Progenitor cell of endocrine pancreas (in vitro differentiated cells): ENCODE data around the gene ACAP3. TPM values are rescaled to one million over a fixed set of nuclear protein-coding genes. Genes with fewer than 3 reads are reported as not detected.

Source experiments
- DNase-seq: peaks from one replicate; pipeline ENCODE4 v3.0.0; 2021; ENCODE audit warnings: low spot score; ENCODE audit not compliant: unreplicated experiment
- H3K27ac Mint-ChIP-seq: 2 replicates; pipeline ENCODE4 v1.8.0; 2021; ENCODE audit warnings: mild to moderate bottlenecking, moderate library complexity, mixed read lengths
- H3K27me3 Mint-ChIP-seq: 2 replicates; pipeline ENCODE4 v1.8.0; 2021; ENCODE audit warnings: mixed read lengths
- H3K36me3 Mint-ChIP-seq: 2 replicates; pipeline ENCODE4 v1.8.0; 2022; ENCODE audit warnings: mixed read lengths; ENCODE audit not compliant: insufficient read depth
- H3K4me1 Mint-ChIP-seq: 2 replicates; pipeline ENCODE4 v1.8.0; 2021; ENCODE audit warnings: low read depth, mixed read lengths
- H3K4me3 Mint-ChIP-seq: 2 replicates; pipeline ENCODE4 v1.8.0; 2021; ENCODE audit warnings: low read depth, mild to moderate bottlenecking, moderate library complexity, mixed read lengths
- H3K9me3 Mint-ChIP-seq: 2 replicates; pipeline ENCODE4 v1.8.0; 2021; ENCODE audit warnings: low read depth, mixed read lengths
- total RNA-seq: library from RNA; stranded (reverse); gene quantifications from 2 replicates; pipeline ENCODE4 v1.2.1, GENCODE V29; 2021
- TF ChIP-seq, protein P1 (sequence below): fragments of 200-600 bp; sonication (generic); IDR thresholded peaks from one replicate; pipeline ENCODE4 v1.5.0; 2021; ENCODE audit warnings: antibody characterized with exemption, mild to moderate bottlenecking; ENCODE audit not compliant: unreplicated experiment

The ACAP3 gene
- total RNA-seq, 1 donor from 2014 or later = 111 TPM

DNA sequence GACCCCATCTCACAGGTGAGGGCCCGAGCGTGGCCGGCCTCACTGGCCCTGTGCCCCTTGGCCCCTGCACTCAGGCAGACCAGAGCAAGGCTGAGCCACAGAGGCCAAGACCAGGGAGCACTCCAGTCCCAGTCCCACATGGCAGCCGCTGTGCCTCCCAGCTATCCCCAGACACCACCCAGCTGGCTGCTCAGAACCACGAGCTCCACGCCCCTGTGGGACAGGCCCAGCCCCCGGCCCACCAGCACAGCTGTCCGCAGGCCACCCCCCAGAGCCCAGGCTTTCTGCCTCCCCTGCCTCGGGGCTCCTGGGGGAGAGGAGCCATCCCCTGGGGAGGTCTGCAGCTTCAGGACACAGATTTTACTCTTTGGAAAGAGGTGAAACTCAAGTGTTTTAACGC lies 52.1 kb downstream of the ACAP3 start:
- TF ChIP-seq, protein P1, sequence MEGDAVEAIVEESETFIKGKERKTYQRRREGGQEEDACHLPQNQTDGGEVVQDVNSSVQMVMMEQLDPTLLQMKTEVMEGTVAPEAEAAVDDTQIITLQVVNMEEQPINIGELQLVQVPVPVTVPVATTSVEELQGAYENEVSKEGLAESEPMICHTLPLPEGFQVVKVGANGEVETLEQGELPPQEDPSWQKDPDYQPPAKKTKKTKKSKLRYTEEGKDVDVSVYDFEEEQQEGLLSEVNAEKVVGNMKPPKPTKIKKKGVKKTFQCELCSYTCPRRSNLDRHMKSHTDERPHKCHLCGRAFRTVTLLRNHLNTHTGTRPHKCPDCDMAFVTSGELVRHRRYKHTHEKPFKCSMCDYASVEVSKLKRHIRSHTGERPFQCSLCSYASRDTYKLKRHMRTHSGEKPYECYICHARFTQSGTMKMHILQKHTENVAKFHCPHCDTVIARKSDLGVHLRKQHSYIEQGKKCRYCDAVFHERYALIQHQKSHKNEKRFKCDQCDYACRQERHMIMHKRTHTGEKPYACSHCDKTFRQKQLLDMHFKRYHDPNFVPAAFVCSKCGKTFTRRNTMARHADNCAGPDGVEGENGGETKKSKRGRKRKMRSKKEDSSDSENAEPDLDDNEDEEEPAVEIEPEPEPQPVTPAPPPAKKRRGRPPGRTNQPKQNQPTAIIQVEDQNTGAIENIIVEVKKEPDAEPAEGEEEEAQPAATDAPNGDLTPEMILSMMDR = no peak
- H3K4me1 Mint-ChIP-seq = no peaks in the 10 kb centered on the region
- H3K27me3 Mint-ChIP-seq = no peaks in the 10 kb centered on the region
- no peaks in the 10 kb centered on the region for H3K9me3 Mint-ChIP-seq
- no peak overlapping the region for H3K27ac Mint-ChIP-seq
- H3K36me3 Mint-ChIP-seq = peaks cover 22% of the 10 kb centered on the region
- H3K4me3 Mint-ChIP-seq = no peak overlapping the region
- DNase-seq = no peak

DNA sequence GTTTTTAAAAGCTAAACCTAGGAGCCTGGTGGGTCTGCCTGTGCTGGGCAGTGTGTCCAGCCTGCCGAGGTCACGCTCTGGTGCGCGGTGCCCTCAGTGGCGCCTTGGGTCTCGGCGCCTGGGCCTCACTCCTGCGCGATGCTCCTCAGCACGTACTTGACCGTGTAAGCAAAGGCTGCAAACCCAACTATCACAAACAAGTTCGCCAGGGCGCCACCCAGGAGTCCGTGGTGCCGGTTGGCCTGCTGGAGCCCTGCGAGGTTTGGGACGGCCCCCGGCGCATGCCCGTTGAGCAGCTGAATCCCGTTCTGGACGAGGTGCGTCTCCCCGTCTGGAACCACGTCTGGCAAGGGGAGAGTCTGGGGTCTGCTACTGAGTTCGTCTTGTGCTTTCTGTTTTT lies 52.7 kb downstream of the ACAP3 start:
- no peaks in the 10 kb centered on the region for H3K9me3 Mint-ChIP-seq
- no peak overlapping the region for H3K27ac Mint-ChIP-seq
- H3K4me3 Mint-ChIP-seq = no peak overlapping the region
- no peak for DNase-seq
- H3K36me3 Mint-ChIP-seq = peaks cover 22% of the 10 kb centered on the region
- TF ChIP-seq, protein P1 = no peak
- H3K4me1 Mint-ChIP-seq = no peaks in the 10 kb centered on the region
- no peaks in the 10 kb centered on the region for H3K27me3 Mint-ChIP-seq

DNA sequence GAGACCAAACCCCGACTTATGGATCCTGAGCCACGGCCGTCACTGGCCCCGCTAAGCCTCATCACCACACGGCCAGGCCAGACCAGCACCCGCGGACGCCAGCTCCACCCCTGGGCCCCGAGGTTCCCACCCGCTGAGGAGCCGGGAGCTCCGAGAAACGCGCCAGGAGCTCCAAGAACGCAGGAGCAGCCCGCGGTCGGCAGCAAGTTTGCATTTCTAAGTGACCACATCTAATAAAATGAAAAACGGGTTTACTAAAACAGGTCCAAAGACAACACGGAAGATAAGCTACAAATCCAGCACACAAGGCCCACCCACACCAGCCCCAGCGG lies 53.1 kb downstream of the ACAP3 start:
- Mint-ChIP-seq H3K27me3 (no peaks in the 10 kb centered on the region), H3K9me3 (no peaks in the 10 kb centered on the region), H3K36me3 (peaks cover 18% of the 10 kb centered on the region), H3K27ac (no peak overlapping the region), H3K4me1 (no peaks in the 10 kb centered on the region), H3K4me3 (no peak overlapping the region)
- TF ChIP-seq, protein P1 = no peak
- DNase-seq = no peak

DNA sequence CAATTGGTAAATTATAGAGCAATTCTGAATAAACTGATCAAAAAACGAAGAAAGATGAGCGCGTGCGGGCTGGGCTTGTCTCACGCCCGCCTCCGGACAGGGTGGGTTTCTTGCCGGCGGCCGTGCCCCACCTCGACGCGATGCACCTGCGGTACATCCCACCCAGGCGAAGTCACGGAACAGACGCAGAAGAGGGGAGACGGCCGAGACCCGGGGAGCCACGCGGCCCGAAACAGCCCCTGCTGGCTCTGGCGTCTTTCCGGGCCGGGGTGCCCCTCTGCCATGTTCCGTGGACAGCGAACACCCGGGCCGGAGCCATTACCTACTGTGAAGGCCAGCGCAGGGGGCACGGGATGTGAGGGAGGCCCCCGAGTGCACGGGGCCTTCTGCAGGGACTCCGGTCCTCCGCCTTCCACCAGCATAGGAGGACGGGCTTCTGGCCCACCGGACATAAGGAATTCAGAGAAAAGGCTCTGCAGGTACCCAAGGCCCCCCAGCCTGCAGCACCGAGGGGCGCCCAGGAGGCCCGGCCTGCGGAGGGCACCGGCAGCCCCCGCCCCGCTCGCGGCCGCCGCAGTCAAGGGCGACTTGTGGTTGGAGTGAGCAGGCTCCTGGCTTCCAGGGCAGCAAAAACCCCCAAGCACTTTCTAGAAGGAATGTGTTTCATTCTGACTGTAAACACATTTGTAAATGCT lies 53.6 kb downstream of the ACAP3 start:
- Mint-ChIP-seq H3K9me3 (no peaks in the 10 kb centered on the region), H3K27me3 (no peaks in the 10 kb centered on the region), H3K27ac (no peak overlapping the region), H3K4me1 (no peaks in the 10 kb centered on the region), H3K36me3 (peaks cover 17% of the 10 kb centered on the region), H3K4me3 (no peak overlapping the region)
- TF ChIP-seq, protein P1 = no peak
- DNase-seq = no peak

DNA sequence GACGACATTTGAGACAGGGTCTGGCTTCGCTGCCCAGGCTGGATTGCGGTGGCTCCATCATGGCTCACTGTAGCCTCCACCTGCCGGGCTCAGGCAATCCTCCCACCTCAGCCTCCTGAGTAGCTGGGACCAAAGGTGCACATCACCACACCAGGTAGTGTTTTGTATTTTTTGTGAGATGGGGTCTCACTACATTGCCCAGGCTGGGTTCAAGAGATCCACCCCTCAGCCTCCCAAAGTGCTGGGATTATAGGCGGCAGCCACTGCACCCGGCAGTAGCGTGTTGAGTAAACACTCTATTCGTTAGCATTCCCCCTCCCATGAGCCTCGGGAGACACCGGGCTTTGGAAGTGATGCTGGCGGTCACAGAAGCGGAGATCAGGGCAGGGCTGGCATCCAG lies 54.4 kb downstream of the ACAP3 start:
- TF ChIP-seq, protein P1 = no peak
- Mint-ChIP-seq H3K27ac (no peak overlapping the region), H3K4me1 (no peaks in the 10 kb centered on the region), H3K27me3 (no peaks in the 10 kb centered on the region), H3K36me3 (peaks cover 17% of the 10 kb centered on the region), H3K9me3 (no peaks in the 10 kb centered on the region), H3K4me3 (no peak overlapping the region)
- DNase-seq = no peak
